ENCODE results near the gene PBX3.

GRCh38 chr9:125803526-125803925 lies 56.4 kb downstream of the PBX3 start:
- TF ChIP-seq CTCF (IDR thresholded peaks at IDR 0.05) = no peak
- TF ChIP-seq POLR2A (IDR thresholded peaks at IDR 0.05) = no peak
- no peak for TF ChIP-seq POLR2AphosphoS5 (IDR thresholded peaks at IDR 0.05)

Measured in suprapubic skin (tissue), 4 donors.